H1 (cell line): ENCODE data around the gene MYLK2. TPM values are rescaled to one million over a fixed set of nuclear protein-coding genes. Genes with fewer than 3 reads are reported as not detected.

Experiments used
- CTCF ChIA-PET: fragments of 300-600 bp; sonication (Branson Sonifier 250); formaldehyde crosslinking; loops from one replicate; lab custom pipeline; 2021; ENCODE audit not compliant: partially characterized antibody; lab: Charles Lee
- POLR2A ChIA-PET: fragments of 300-600 bp; sonication (Branson Sonifier 250); formaldehyde crosslinking; loops from one replicate; lab custom pipeline; 2021; ENCODE audit warnings: inconsistent platforms; ENCODE audit not compliant: partially characterized antibody; lab: Charles Lee
- DNase-seq, 2 experiments: peaks; one replicate each; pipeline versions ENCODE4 v3.0.0 to v3.0.0-alpha.2; 2010 to 2022; ENCODE audit warnings: low spot score in 2 of 2, low read depth in 1 of 2, mixed read lengths in 1 of 2
- FAIRE-seq: peaks from 2 replicates; lab custom pipeline; 2011; peaks lifted over from hg19 to GRCh38; lab: Jason Lieb, UNC
- H2AFZ ChIP-seq: 2 replicates; pipeline ENCODE4 v1.8.1; 2012; ENCODE audit warnings: low read length, inconsistent platforms
- H2AK5ac ChIP-seq: 2 replicates; pipeline ENCODE4 v1.6.1; 2013; ENCODE audit warnings: low read depth, low read length
- H2BK120ac ChIP-seq: replicated peaks from 2 replicates; pipeline ENCODE3; 2013; ENCODE audit warnings: low read depth, low read length, inconsistent platforms
- H2BK12ac ChIP-seq: 2 replicates; pipeline ENCODE4 v1.6.1; 2013; ENCODE audit warnings: low read depth, low read length
- H2BK15ac ChIP-seq: 2 replicates; pipeline ENCODE4 v1.6.1; 2013; ENCODE audit warnings: low read length
- H2BK20ac ChIP-seq: 2 replicates; pipeline ENCODE4 v1.6.1; 2013; ENCODE audit warnings: low read length
- H2BK5ac ChIP-seq: 2 replicates; pipeline ENCODE4 v1.6.1; 2013; ENCODE audit warnings: low read depth, low read length
- H3K14ac ChIP-seq: 2 replicates; pipeline ENCODE4 v1.6.1; 2013; ENCODE audit warnings: inconsistent platforms; ENCODE audit not compliant: insufficient read length
- H3K18ac ChIP-seq: 2 replicates; pipeline ENCODE4 v1.6.1; 2013; ENCODE audit warnings: low read length; ENCODE audit errors: extremely low read depth
- H3K23ac ChIP-seq: 2 replicates; pipeline ENCODE4 v1.6.1; 2013; ENCODE audit warnings: inconsistent platforms; ENCODE audit not compliant: insufficient read length
- H3K23me2 ChIP-seq: 2 replicates; pipeline ENCODE4 v1.6.1; 2013; ENCODE audit warnings: low read depth, low read length
- H3K27ac ChIP-seq: 2 replicates; pipeline ENCODE4 v1.6.1; 2011; ENCODE audit warnings: low read depth, low read length, inconsistent platforms
- H3K27me3 ChIP-seq, 4 experiments: replicated peaks in 1 of 4; 1 replicate in 1 of 4; 2 replicates in 3 of 4; pipeline versions ENCODE4 v1.6.1 to v1.8.1; 2011 to 2013; ENCODE audit warnings: low read length in 3 of 4, mild to moderate bottlenecking in 3 of 4, inconsistent platforms in 2 of 4, mixed read lengths in 2 of 4, moderate library complexity in 1 of 4; ENCODE audit not compliant: control insufficient read depth in 3 of 4, insufficient read depth in 3 of 4; ENCODE audit errors: extremely low read depth in 1 of 4
- H3K36me3 ChIP-seq, 4 experiments: 2 replicates each; pipeline versions ENCODE4 v1.6.1 to v1.8.1; 2011 to 2013; ENCODE audit warnings: mild to moderate bottlenecking in 4 of 4, low read length in 3 of 4, moderate library complexity in 2 of 4, control low read depth in 1 of 4, inconsistent platforms in 1 of 4; ENCODE audit not compliant: insufficient read depth in 4 of 4, control insufficient read depth in 2 of 4
- H3K4ac ChIP-seq: replicated peaks from 2 replicates; pipeline ENCODE3; 2013; ENCODE audit warnings: low read length, low read depth, mixed read lengths, inconsistent platforms; ENCODE audit not compliant: insufficient read length
- H3K4me1 ChIP-seq, 4 experiments: replicated peaks in 1 of 4; 1 replicate in 1 of 4; 2 replicates in 3 of 4; pipeline versions ENCODE4 v1.6.1 to v1.8.1; 2011 to 2013; ENCODE audit warnings: low read length in 3 of 4, inconsistent platforms in 2 of 4, mixed read lengths in 1 of 4; ENCODE audit not compliant: insufficient read depth in 4 of 4, control insufficient read depth in 3 of 4
- H3K4me2 ChIP-seq, 2 experiments: 2 replicates each; pipeline versions ENCODE4 v1.6.1 to v1.8.1; 2011 to 2013; ENCODE audit warnings: low read depth in 2 of 2, low read length in 2 of 2, control low read depth in 1 of 2, inconsistent platforms in 1 of 2, mild to moderate bottlenecking in 1 of 2; ENCODE audit not compliant: insufficient read depth in 1 of 2
- H3K4me3 ChIP-seq, 4 experiments: fragments of 200-600, 300-600 bp in 1 of 4; sonication (generic), shearing (Covaris generic), sonication (Bioruptor Twin) in 1 of 4; 2 replicates each; pipeline versions ENCODE4 v1.5.1 to v1.8.1; 2011 to 2016; ENCODE audit warnings: low read length in 4 of 4, low read depth in 3 of 4, control low read depth in 2 of 4, inconsistent platforms in 2 of 4, mild to moderate bottlenecking in 2 of 4, mixed read lengths in 1 of 4, moderate library complexity in 1 of 4; ENCODE audit not compliant: insufficient read depth in 2 of 4; ENCODE audit errors: extremely low read depth in 1 of 4
- H3K56ac ChIP-seq: replicated peaks from 2 replicates; pipeline ENCODE3; 2013; ENCODE audit warnings: low read depth, mild to moderate bottlenecking, mixed read lengths, low read length, inconsistent platforms; ENCODE audit not compliant: insufficient read length
- H3K79me1 ChIP-seq: 2 replicates; pipeline ENCODE4 v1.6.1; 2013; ENCODE audit warnings: low read depth, low read length, control low read depth
- H3K79me2 ChIP-seq, 2 experiments: 2 replicates each; pipeline versions ENCODE4 v1.6.1 to v1.8.1; 2012 to 2013; ENCODE audit warnings: low read length in 2 of 2, mild to moderate bottlenecking in 2 of 2, inconsistent platforms in 1 of 2; ENCODE audit not compliant: insufficient read depth in 2 of 2, control insufficient read depth in 1 of 2
- H3K9ac ChIP-seq, 4 experiments: replicated peaks in 1 of 4; 1 replicate in 1 of 4; 2 replicates in 3 of 4; pipeline versions ENCODE4 v1.6.1 to v1.8.1; 2011 to 2013; ENCODE audit warnings: low read depth in 3 of 4, low read length in 3 of 4, control low read depth in 2 of 4, mild to moderate bottlenecking in 2 of 4, moderate library complexity in 2 of 4, inconsistent platforms in 1 of 4; ENCODE audit errors: extremely low read depth in 1 of 4
- H3K9me3 ChIP-seq, 2 experiments: 2 replicates each; pipeline versions ENCODE4 v1.6.1 to v1.8.1; 2012 to 2013; ENCODE audit warnings: mild to moderate bottlenecking in 2 of 2, moderate library complexity in 2 of 2, control low read depth in 1 of 2, inconsistent platforms in 1 of 2, low read depth in 1 of 2, low read length in 1 of 2, mixed read lengths in 1 of 2; ENCODE audit not compliant: insufficient read depth in 2 of 2
- H4K20me1 ChIP-seq, 2 experiments: replicated peaks in 1 of 2; 2 replicates each; pipeline versions ENCODE3 to v1.8.1; 2011 to 2013; ENCODE audit warnings: inconsistent platforms in 2 of 2, low read length in 2 of 2, mild to moderate bottlenecking in 1 of 2; ENCODE audit not compliant: insufficient read depth in 2 of 2, control insufficient read depth in 1 of 2
- H4K5ac ChIP-seq: 2 replicates; pipeline ENCODE4 v1.6.1; 2013; ENCODE audit warnings: low read length, low read depth, mixed read lengths, inconsistent platforms; ENCODE audit not compliant: insufficient read length
- H4K8ac ChIP-seq: 2 replicates; pipeline ENCODE4 v1.8.0; 2013; ENCODE audit warnings: mild to moderate bottlenecking, moderate library complexity, low read length, inconsistent platforms; ENCODE audit not compliant: insufficient read depth; ENCODE audit errors: extremely low read depth
- H4K91ac ChIP-seq: replicated peaks from 2 replicates; pipeline ENCODE3; 2013; ENCODE audit warnings: low read length, mixed read lengths, inconsistent platforms; ENCODE audit not compliant: insufficient read length
- CTCF ChIP-seq, 3 experiments: IDR thresholded peaks; 1 replicate in 2 of 3; 2 replicates in 1 of 3; pipeline versions ENCODE4 v1.5.1 to v1.6.1; 2011; ENCODE audit warnings: low read length in 3 of 3, mild to moderate bottlenecking in 3 of 3, inconsistent platforms in 2 of 3, low read depth in 1 of 3, moderate library complexity in 1 of 3; ENCODE audit not compliant: insufficient read depth in 1 of 3; ENCODE audit errors: control extremely low read depth in 1 of 3
- EP300 ChIP-seq, 2 experiments: IDR thresholded peaks; 1 replicate in 1 of 2; 2 replicates in 1 of 2; pipeline ENCODE4 v1.6.1; 2011 to 2012; ENCODE audit warnings: low read depth in 2 of 2, low read length in 2 of 2, mild to moderate bottlenecking in 2 of 2, borderline replicate concordance in 1 of 2, inconsistent platforms in 1 of 2, moderate library complexity in 1 of 2
- KDM1A ChIP-seq: fragments of 200-600, 300-600 bp; sonication (generic); IDR thresholded peaks from 2 replicates; pipeline ENCODE4 v1.7.1; 2016; ENCODE audit warnings: mild to moderate bottlenecking, low read length, borderline replicate concordance
- KDM5A ChIP-seq: fragments of 200-600 bp; IDR thresholded peaks from 2 replicates; pipeline ENCODE4 v1.7.1; 2012; ENCODE audit warnings: mild to moderate bottlenecking, low read length, inconsistent platforms, mixed read lengths
- MAX ChIP-seq: IDR thresholded peaks from 2 replicates; pipeline ENCODE4 v1.6.1; 2012; ENCODE audit warnings: inconsistent platforms
- NRF1 ChIP-seq: IDR thresholded peaks from 2 replicates; pipeline ENCODE4 v1.6.1; 2011; ENCODE audit warnings: mild to moderate bottlenecking, low read depth, low read length, improper control_type of control experiment
- POLR2AphosphoS5 ChIP-seq: IDR thresholded peaks from 2 replicates; pipeline ENCODE4 v1.6.1; 2011; ENCODE audit warnings: low read depth, low read length
- SRF ChIP-seq: IDR thresholded peaks from 2 replicates; pipeline ENCODE4 v1.6.1; 2011; ENCODE audit warnings: mild to moderate bottlenecking, low read depth, low read length, moderate library complexity
- TCF12 ChIP-seq: IDR thresholded peaks from 2 replicates; pipeline ENCODE4 v1.6.1; 2011; ENCODE audit warnings: low read depth, mild to moderate bottlenecking, low read length
- TEAD4 ChIP-seq: IDR thresholded peaks from 2 replicates; pipeline ENCODE4 v1.6.1; 2012; ENCODE audit warnings: low read depth, low read length, inconsistent platforms, mixed read lengths
- WGBS, 2 experiments: shearing (Covaris generic) in 1 of 2; methylation state at CpG; one replicate each; pipeline versions ENCODE4 v1.1.6 to v1.1.7; 2013 to 2015; ENCODE audit warnings: low lambda C conversion rate in 2 of 2, mixed read lengths in 2 of 2, inconsistent platforms in 1 of 2, low coverage in 1 of 2, missing lambda C conversion rate in 1 of 2; ENCODE audit not compliant: insufficient replicate concordance in 2 of 2, insufficient coverage in 1 of 2, insufficient read length in 1 of 2; ENCODE audit errors: extremely low coverage in 1 of 2, missing lambda C conversion rate in 1 of 2; 5-methylcytosine and 5-hydroxymethylcytosine counted together
- polyA plus RNA-seq, 7 experiments: library from polyadenylated mRNA; depleted of rRNA in 3 of 7; stranded (reverse) in 5 of 7; unstranded in 2 of 7; fragments of >200 nt in 5 of 7; fragments of 200-250 nt in 2 of 7; gene quantifications; 1 replicate in 5 of 7; 2 replicates in 1 of 7; 4 replicates in 1 of 7; pipeline versions ENCODE4 v1.2.1 to v1.2.3, GENCODE V29; 2011 to 2013; ENCODE audit warnings: missing spikeins in 2 of 7, mixed read lengths in 2 of 7
- total RNA-seq: library from RNA; stranded (reverse); fragmentation: NEBNext Ultra II Directional; extraction: Animal tissue kit (Norgen Biotek cat#: 25700); gene quantifications from 2 replicates; pipeline ENCODE4 v1.2.1, GENCODE V29; 2021

The MYLK2 gene
- total and polyA plus RNA-seq, 2 of the 8 experiments (the other 6 are each of a cell fraction or from before 2014, with no cell fraction given), result 0.22 to 0.26 TPM

DNA sequence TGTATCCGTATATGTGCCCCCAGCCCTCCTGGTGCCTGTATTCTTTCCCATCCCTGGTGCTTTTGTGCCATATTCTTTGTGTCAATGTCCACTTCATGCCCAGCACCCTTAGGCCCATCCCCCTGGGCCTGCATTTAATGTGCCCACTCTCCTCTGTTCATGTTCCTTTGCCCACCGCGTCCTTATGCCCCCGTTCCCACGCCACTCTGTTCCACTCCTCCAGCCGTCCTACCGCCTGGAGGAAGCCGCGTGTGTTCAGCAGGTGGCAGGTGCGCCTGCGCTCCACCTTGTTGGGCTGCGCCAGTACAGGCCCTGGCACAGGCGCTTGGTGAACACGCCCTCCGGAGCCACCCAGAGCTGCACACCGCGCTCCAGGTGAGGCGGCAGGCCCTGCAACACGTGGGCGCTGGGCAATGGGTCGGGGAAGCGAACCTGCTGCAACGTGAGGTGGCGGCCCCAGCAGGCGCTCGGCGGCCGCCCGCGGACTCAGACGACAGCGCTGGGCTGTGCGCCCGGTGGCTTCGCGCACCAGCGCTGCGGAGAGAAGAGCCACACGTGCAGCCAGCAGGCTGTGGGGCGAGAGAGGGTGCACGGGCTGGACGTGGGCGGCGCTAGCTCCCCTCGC, 30.3 kb downstream of the MYLK2 start:
- peaks cover 0 to 14% (median 10%) of the 10 kb centered on the region in 4 experiments; a peak in 5 of 7 replicates for H3K4me1 ChIP-seq
- DNase-seq, result no peak
- no peak overlapping the region for H2BK20ac ChIP-seq
- no peak for FAIRE-seq
- no peak overlapping the region for H4K91ac ChIP-seq
- no peaks in the 10 kb centered on the region for H3K79me2 ChIP-seq
- no peaks in the 10 kb centered on the region for H3K9me3 ChIP-seq
- no peak overlapping the region for H3K14ac ChIP-seq
- no peak overlapping the region for H2AK5ac ChIP-seq
- H2BK5ac ChIP-seq, result no peak overlapping the region
- H4K20me1 ChIP-seq, result no peaks in the 10 kb centered on the region
- H3K4me3 ChIP-seq, result 0 out of 8 replicates have a peak overlapping the region, but pooled peaks of 1 of the 4 experiments have one; percentile 6
- no peak overlapping the region for H3K9ac ChIP-seq
- H3K27me3 ChIP-seq, result peaks cover 5 to 38% (median 25%) of the 10 kb centered on the region in 4 experiments
- H3K27ac ChIP-seq, result no peak overlapping the region
- POLR2A ChIA-PET, result interaction anchor here (1.2 kb wide), 1 partner anchor 126 kb away, joined by 3 read pairs; no protein-coding TSS in a partner anchor
- no peak overlapping the region for H4K5ac ChIP-seq
- 48% methylated on average over 45 of the region's 45 CpGs; no CpG with 5 or more reads in 1 of the 2 experiments for WGBS, 2 experiments
- peak overlapping the region; percentile 72 for H3K4ac ChIP-seq
- H2BK120ac ChIP-seq, result no peak overlapping the region
- no peak overlapping the region for H2BK15ac ChIP-seq
- H3K23ac ChIP-seq, result no peak overlapping the region
- no peak overlapping the region for H2BK12ac ChIP-seq
- no peak overlapping the region; the same call in 1 of the 2 replicates for H2AFZ ChIP-seq
- no peaks in the 10 kb centered on the region for H3K36me3 ChIP-seq
- H3K4me2 ChIP-seq, result peak overlapping the region; percentile 38 to 42; a peak in 3 of 4 replicates
- no peaks in the 10 kb centered on the region for H3K79me1 ChIP-seq
- no peak overlapping the region for H3K18ac ChIP-seq
- peak overlapping the region; percentile 7; the same call in 1 of the 2 replicates for H4K8ac ChIP-seq
- no peak overlapping the region for H3K56ac ChIP-seq
- CTCF ChIA-PET, result interaction anchor here (0.6 to 8.6 kb wide), 16 partner anchors 11 to 193 kb away, joined by 3 to 111 read pairs (median 6); partner anchors contain the start of gene PDRG1
- peaks cover 4% of the 10 kb centered on the region for H3K23me2 ChIP-seq
- TF ChIP-seq CTCF (IDR thresholded peaks at IDR 0.05; ENCODE audit: control extremely low read depth in 1 of 3, insufficient read depth in 1 of 3, low read depth in 1 of 3, low read length in 3 of 3) (no peak), POLR2AphosphoS5 (no peak), TEAD4 (no peak; the same call in 1 of the 2 replicates), SRF (no peak), KDM1A (no peak), TCF12 (no peak), NRF1 (no peak), EP300 (IDR thresholded peaks at IDR 0.05; ENCODE audit: borderline replicate concordance in 1 of 2, low read depth in 2 of 2, low read length in 2 of 2) (no peak), KDM5A (no peak), MAX (peak; percentile 88)
